GM19452 (cell line): Measurements from ENCODE around the gene ZNF385C.

Experiments used
- ATAC-seq: cut with Tn5 transposase; IDR thresholded peaks from one replicate; pipeline ENCODE4 v1.9.1; 2021; ENCODE audit not compliant: unreplicated experiment

ZNF385C gene

DNA sequence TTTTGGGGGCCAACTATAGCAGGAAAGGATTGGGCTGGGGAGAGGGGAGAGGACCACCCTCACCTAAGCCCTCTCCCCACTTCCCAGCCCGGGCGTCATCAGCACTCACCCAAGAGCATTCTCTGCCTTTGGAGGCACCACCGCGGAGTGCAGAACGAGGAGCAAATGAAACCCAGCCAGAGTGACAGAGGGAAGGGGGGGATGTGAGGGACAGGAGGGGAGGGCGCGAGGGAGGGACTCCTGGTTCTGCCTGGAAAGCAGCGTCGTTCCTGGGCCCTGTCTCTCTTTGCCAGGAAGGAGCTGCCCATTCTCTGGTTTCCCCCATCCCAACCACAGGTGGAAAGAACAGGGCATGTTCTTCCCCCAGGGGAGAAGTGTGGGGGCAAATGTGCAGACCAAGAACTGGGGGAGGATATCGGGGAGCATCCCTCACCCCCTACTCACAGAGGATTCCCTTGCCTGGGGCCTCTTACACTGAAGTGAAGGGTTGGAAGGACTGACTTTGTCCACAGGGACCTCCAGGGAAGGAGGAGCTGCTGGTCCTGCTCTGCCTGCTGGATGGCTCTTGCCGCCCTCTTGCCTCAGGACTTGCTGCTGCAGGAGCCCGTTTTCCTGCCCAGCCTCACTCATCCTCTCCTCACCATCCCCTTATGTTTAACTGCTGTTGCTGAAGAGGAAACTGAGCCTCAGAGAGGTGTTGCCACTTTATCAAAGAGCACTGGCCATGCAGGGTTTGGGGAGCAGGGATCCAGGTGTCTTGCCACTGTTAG lies 44.4 kb downstream of the ZNF385C start:
- ATAC-seq, result no peak

DNA sequence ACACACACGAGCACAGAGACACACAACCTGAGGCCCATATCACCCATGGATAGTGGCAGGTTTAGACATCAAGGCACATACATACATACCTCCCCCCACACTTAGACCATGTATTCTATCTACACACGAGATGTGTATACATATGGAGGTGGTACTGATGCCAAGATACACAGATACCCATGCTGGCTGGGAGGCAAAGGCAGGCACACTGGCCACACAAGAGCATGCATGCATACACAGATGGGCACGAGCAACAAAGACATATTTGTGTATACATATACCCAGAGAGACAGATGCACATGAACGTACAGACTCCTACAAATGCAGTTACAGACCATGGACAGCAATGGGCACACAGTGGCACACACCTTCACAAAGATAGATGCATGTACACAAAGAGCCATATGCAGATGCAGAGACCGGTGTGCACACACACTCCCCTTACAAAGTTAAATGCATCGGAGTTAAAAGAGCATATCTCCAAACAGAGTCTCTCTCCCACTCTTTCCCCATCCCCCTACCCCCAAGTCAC lies 45.9 kb downstream of the ZNF385C start:
- ATAC-seq, result no peak

DNA sequence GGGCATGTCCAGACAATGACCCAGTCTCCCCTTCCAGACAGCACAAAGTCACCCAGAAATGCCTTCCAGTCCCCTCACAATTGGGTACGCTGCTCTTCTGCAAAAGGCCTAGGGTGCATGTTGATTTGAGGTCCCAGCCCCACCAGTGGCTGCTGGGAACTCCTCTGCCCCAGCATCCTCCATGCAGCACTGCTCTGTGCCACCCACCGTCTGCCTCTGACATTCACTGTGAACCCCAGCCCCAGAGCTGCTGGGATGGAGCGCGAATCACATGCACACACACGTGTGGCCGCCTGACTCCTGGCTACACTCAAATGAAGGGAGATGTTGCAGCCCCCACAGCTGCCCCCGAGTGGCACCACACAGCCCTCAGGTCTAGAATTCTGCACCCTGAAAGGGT lies 46.6 kb downstream of the ZNF385C start:
- no peak for ATAC-seq

DNA sequence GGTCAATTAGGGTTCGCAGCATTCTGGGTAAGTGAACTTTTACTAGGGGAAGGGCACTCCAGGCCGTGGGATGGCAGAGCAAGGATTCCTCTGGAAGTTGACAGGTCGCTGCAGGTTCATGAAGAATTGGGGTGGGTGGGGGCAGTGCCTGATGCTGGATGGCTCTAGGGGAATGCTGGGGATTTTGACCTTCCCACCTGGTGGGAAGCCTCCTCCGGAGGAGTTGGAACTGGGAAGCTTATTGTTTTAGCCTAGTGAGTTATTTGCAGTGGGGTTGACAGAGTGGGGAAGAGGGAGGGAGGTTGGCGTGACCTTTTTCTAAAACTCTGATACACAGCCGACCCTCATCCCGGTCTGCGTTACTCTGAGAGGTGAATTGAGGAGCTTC lies 47.3 kb downstream of the ZNF385C start:
- ATAC-seq, result no peak

DNA sequence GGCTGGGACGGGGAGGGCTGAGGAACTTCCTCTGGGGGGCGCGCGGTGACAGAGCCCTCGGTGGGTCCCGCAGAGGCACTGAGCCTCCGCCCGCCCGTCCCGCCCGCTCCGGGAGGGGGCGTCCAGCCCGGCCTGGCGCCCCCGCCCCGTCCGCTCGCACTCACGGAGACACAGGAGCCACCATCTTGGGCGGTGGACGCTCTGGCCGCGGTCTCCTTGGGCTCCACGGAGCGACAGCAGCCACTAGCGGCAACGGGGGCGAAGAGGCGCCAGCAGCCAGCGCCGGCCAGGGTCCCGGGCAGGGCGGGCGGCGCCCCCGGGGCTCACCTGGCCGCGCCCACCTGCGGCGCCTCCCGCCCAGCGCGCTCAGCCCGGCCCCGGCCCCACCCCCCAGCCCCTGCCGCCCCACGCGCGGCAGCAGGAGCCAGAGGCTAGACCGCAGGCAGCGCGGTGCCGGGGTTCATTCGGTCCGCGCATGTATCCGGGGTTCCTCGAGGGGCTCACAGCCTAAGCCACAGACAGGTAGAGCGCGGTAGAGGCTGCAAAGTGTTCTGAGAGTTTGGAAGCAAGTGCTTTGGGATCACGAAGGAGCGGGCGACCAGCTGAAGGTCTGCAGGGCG lies 47.8 kb downstream of the ZNF385C start, which contains the start of gene C17orf113:
Gene C17orf113 (minus strand): TSS at position 209 of the 620 bp plus-strand sequence. CDS start 7,225 bp downstream, outside the sequence.
- ATAC-seq, result no peak

DNA sequence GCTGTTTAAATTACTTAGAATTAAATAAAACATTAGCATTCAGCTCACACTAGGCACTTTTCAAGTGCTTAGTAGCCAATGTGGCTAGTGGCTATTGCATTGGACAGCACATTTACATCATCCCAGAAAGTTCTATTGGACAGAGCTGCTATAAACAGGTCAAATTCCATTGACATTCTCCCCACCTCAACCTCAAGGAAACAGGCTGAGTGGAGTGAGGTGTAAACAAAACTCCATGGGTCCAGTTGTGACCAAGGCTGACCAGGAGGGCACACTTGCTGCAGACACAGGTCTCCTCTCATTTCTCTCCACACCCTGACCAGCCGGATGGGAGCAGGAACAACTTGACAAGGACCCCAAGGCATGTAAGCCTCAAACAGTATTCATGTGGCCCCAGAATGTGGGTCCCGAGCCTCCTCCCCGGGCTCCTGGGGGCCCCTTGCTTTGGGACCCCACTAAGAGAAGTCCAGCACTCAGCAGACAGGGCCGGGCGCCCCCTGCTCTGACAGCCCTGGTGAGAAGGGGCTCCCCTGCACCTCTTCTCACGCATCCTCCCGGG lies 48.4 kb downstream of the ZNF385C start:
- ATAC-seq, result no peak

DNA sequence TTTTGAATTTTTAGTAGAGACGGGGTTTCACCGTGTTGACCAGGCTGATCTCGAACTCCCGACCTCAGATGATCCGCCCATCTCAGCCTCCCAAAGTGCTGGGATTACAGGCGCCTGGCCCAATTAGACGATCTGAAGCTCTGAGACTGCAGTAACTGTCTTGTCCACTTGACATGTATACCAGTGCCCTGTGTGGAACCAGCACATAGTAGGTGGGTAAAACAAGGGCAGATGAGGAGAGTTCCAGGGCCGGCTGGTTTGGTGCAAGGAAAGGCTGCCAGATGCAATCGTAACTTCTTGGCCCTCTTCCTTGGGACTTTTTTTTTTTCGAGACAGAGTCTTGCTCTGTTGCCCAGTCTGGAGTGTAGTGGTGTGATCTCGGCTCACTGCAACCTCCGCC lies 50.9 kb downstream of the ZNF385C start:
- ATAC-seq, result no peak

DNA sequence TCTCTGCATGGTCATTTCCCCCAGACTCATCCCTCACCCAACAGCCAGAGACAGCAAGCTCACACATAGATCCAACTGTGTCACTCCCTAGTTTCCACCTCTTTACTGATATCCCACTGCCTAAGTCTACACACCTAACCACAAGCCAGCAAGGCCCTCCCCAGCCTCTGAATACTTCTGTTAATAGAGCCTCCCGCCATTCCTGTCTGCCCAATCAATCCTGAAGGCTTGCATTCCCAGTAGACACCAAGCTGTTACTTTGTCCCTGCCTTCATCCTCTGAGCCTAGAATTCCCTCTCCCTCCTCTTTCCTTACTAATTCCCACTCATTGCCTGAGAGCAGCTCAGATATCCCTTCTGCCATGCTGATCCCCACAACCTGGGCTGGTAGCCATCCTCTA lies 52.6 kb downstream of the ZNF385C start:
- no peak for ATAC-seq

DNA sequence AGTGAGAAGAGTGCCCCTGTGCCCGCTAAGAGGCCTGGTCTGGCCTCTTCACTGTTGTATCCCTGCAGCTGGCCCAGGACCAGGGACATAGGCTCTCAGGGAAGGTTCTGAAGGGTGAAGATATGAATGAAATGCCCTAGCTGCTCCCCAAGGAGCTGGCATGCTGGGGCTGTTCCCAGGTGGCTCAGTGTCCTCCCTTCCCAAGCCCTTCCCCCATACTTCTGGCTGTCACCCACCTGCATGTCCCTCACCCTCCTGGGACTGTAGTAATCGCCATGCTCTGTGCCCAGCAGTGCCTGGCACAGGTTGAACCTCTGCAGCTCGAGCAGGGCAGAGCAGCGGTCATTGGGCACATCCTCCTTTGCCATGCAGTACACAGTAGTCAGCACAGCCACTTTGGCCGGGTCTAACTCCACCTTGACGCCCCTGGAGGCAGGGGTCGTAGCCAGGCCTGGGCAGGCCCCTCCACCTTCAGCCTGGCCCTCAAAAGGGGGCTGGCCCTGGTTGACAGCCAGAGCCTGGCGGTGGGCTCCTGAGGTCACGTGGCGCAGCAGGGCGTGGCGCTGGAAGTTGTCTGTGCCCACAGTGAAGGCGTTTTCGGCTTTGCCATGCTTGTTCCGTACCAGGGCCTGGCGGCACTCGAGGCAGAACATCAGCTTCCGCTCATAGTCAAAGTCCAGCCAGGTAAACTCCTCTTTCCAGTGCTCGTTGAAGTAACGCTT lies 55.5 kb downstream of the ZNF385C start:
- no peak for ATAC-seq

DNA sequence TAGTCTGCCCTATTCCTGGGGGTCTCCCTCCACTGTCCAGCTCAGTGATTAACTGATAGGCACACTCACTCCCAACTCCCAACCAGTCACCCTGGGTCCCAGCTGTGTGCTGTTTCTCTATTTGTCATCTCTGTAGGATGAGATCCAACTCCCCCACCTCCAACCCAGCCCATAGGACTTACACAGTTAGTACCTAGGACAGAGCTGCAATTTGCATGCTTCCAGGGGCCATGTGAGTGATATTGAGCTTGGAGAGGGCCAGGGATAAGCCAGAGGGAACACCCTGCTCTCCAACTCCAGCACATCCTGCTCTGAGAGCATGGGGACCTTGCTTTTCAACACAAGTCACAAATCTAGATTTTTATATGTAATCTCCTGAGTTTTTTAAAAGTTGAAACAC lies 56.7 kb downstream of the ZNF385C start:
- ATAC-seq, result no peak

DNA sequence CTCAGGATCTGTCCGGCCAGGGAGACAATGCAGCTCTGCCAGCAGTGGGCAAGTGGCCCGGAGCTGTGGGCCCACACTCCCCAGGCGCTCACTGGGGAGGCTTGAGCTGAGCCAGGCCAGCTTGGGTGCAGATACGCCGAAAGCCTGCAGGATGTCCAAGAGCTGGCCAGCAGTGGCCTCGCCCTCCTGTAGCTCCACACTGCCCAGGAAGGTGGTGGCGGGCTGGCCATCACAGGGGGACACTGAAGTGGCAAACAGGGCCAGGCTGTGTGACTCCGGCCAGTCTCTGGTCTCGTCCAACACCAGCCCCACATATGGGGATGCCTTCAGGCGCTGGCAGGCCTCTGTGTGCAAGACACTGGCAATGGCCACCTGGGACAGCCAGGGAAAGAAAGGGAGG lies 57.5 kb downstream of the ZNF385C start:
- ATAC-seq, result no peak

DNA sequence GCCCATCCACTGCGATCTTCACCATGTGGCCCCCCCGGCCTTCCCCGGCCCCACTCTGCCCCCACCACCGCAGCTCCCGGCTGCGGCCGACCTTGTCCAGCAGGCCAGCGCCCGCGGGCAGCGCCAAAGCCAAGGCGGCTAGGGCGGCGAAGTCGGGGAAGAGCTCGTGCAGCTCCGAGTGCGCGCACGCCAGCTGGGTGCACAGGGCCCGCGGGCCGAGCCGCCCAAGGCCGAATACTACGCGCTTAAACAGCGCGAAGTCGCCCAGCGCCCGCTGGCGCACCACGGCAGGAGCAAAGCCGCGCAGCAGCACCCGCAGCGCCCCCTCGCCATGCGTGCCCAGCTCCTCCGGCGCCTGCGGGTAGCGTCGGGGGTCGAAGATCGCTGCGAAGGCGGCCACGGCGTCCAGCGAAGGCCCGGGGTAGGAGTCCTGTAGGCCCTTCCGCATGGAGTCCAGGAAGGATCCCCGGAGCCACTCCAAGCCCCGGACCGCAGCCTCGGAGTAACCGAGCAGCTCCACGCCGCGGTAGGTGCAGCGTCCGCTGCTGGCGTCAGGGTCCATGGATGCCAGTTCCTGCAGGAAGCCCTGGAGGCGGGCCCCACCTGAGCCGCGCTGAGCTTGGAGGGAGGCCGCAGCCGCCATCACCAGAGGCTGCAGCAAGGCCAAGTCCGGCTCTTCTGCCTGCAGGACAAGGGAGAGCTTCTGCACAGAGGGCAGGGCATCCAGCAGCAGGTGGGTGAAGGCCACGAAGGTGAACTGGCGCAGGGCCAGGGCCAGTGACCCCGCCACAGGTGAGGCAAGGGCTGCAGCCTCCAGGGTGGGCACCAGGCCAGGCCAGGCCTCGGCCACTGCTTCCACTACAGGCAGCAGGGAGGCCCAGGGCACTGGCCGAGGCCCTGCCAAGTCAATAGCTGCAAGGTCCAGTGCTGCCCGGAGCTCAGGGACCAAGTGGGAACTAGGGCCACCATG lies 58.2 kb downstream of the ZNF385C start:
- ATAC-seq, result no peak

DNA sequence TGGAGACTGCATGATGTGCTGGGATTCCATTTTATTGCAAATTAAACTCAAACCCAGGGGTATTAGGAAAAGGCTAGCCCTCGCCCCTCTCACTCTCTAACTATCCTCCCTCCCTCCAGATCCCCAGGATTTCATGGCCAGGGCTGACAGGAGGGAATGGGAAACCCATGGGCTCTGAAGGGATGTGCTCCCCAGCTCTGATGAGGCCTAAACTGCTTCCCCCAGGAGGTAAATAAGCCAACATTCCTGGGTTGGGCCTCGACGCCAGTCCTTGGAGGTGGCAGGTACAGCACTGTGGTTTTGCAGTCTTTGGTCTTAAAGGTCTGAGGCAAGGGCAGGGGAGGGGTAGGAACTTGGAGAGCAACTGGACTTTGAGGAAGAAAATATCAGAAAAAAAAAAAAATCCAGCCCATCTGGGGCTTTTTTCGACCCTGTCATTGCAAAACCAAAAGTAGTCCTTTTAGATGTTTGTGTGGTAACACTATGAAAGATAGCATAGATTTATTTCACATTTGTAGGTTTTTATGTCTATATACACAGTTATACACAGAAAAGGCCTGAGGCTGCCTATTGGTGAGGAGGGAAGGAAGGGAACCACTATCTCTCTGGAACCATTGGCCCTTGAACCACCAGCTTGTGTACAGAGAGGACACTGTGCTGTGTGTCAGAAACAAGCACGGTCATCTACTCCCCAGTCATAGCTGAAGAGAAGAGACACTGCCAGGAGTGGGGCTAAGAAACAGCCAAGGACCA lies 59.9 kb downstream of the ZNF385C start:
- ATAC-seq, result no peak

DNA sequence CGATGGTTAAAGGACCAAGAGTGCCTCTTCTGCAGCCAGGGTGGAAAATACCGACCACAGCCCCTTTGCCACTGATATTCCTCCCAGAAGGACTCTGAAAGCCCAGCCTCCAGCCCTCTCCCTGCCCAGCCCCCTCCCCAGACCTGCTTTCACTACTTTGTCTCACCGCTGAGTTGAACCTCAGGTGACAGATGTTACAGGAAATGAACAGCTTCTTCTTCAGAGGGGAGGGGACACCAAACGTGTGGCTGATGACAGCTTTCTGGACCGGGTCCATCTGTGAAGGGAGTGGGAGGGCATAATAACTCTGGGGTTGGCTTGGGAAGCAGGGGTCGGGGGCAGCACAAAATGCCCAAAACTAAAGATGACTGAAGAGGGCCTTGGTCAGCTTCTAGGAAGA lies 64.2 kb downstream of the ZNF385C start:
- ATAC-seq, result no peak

DNA sequence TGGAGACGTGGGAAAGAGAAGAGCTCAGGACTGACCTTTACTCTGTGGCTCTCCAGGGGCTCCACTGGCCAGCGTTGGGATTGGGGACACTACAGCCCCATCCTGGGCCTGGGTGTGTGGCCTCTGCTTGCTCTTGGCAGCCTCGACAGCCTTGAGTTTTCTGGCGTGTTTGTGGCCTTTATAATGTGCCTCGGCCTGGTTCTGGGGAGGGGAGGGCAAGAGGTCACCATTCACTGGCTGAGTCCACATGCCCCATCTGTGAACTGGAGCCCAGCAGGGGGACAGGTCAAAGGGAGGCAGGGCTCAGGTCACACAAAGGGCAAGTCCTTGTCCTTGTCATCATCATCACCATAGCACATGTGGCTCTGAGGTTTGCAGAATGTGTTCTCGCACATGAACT lies 66.7 kb downstream of the ZNF385C start:
- no peak for ATAC-seq

DNA sequence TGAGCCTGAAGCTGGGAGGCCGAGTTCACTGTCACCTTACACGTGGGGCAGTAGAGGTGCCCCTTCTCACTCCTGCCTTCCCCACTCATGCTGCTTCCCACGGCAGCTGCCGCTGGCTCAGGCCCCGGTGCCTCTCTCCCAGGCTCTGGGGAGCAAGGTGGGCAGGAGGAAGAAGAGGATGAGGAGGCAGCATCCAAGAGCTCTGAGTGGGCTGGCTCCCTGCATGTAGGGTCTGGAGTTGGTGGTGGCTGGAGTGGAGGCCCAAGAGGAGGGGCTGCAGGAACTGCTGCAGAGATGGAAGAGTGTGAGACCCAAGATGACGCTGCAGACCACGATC lies 69.5 kb downstream of the ZNF385C start:
- ATAC-seq, result no peak

DNA sequence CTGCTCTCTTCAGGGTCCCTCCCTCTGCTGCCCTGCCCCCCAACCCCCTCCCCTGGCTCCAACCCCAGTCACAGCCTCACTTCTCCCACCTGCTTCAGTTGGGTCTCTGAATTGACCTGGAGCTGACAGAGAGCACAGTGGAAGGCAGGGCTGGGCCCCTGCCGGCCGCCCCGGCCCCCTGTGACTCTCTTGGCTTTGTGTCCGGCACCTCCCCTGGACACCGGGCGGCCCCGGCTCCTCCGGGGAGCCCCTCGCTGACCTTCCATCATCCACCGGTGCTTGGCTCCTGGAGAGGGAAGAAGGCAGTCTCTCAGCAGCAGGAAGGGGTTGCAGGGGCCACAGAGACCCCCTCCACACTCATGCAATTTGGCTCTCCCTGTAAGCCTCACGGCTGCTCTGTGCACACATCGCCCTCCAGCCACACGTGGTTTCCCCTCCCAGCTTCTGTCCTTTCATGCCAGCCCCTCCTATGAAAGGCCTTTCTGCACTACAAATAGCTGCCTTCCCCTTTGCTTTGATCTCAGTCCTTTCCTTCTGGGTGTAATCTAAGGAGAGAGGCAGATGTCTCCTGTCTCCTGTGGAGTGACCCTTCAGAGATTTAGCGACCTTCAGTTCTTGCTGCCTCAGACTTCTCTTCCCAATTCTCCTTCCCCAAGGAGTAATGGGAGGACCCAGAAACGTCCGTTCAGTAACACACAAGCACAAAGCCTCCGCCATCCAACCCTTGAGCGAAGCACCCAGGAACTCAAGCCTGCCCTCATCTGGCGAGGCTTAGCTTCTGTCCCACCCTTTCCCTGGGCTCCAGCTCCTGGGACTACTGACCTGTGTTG lies 70.1 kb downstream of the ZNF385C start:
- ATAC-seq, result no peak

DNA sequence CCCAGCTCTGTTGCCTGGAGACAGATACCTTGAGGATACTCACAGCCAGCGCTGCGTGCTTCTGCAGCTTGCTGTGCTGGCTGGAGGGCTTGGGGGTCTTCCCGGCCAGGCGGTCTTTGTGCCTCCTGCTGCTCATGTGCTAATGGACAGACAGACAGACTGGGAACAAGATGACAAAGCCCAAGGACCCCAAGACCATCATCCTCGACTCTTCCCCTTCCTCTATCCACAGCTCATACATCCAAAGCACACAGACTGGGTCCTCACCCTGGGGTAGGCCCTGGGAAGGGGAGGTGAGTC lies 70.7 kb downstream of the ZNF385C start:
- ATAC-seq, result no peak
